Superior temporal gyrus (tissue), 1 donor: ENCODE data around the gene JAM3.

Experiments used
- DNase-seq: peaks from one replicate; pipeline ENCODE4 v3.0.0-alpha.2; 2016; ENCODE audit errors: extremely low spot score

The JAM3 gene

DNA sequence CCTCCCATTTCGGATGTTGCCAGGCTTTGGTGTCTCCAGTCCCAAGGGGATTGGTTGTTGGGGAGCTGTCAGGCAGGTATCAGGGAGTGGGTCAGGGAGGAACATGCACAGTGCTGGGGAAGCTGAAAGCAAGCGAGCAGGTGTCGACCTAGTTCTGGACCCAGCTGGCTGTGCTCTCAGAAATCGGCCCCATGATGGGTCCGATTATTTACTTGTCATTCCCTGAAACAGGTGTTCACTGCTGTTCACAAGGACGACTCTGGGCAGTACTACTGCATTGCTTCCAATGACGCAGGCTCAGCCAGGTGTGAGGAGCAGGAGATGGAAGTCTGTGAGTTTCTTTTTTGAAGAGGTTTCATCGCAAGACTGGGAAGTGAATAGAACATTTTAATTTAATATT is 76.8 kb downstream of the JAM3 start:
- DNase-seq = no peak

DNA sequence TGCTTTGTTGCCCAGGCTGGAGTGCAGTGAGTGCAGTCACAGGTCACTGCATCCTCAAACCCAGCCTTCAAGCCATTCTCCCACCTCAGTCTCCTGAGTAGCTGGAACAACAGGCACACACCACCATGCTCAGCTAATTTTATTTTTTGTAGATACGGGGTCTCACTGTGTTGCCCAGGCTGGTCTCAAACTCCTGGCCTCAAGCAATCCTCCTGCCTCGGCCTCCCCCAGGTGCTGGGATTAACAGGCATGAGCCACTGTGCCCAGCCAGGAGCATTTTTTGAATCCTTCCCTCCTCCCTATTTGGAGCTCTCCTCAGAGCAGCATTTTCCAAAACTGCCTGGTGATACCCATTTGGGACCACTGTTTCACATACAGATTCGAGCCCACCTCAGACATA is 77.7 kb downstream of the JAM3 start:
- DNase-seq = no peak

DNA sequence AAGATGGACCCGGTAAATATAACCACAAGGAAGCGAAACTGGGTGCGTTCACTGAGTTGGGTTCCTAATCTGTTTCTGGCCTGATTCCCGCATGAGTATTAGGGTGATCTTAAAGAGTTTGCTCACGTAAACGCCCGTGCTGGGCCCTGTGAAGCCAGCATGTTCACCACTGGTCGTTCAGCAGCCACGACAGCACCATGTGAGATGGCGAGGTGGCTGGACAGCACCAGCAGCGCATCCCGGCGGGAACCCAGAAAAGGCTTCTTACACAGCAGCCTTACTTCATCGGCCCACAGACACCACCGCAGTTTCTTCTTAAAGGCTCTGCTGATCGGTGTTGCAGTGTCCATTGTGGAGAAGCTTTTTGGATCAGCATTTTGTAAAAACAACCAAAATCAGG is 80.5 kb downstream of the JAM3 start:
- DNase-seq = no peak

DNA sequence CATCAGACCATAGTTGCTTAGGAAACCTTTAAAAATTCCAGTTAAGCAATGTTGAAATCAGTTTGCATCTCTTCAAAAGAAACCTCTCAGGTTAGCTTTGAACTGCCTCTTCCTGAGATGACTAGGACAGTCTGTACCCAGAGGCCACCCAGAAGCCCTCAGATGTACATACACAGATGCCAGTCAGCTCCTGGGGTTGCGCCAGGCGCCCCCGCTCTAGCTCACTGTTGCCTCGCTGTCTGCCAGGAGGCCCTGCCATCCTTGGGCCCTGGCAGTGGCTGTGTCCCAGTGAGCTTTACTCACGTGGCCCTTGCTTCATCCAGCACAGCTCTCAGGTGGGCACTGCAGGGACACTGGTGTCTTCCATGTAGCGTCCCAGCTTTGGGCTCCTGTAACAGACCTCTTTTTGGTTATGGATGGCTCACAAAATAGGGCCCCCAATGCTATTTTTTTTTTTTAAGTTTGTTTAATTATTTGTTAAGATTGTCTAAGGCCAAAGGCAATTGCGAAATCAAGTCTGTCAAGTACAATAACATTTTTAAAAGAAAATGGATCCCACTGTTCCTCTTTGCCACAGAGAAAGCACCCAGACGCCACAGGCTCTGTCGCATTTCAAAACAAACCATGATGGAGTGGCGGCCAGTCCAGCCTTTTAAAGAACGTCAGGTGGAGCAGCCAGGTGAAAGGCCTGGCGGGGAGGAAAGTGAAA is 81.5 kb downstream of the JAM3 start:
- no peak for DNase-seq

DNA sequence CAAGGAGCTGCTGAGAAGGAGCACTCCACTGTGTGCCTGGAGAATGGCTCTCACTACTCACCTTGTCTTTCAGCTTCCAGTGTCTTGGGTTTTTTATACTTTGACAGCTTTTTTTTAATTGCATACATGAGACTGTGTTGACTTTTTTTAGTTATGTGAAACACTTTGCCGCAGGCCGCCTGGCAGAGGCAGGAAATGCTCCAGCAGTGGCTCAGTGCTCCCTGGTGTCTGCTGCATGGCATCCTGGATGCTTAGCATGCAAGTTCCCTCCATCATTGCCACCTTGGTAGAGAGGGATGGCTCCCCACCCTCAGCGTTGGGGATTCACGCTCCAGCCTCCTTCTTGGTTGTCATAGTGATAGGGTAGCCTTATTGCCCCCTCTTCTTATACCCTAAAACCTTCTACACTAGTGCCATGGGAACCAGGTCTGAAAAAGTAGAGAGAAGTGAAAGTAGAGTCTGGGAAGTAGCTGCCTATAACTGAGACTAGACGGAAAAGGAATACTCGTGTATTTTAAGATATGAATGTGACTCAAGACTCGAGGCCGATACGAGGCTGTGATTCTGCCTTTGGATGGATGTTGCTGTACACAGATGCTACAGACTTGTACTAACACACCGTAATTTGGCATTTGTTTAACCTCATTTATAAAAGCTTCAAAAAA is 82.3 kb downstream of the JAM3 start:
- no peak for DNase-seq

DNA sequence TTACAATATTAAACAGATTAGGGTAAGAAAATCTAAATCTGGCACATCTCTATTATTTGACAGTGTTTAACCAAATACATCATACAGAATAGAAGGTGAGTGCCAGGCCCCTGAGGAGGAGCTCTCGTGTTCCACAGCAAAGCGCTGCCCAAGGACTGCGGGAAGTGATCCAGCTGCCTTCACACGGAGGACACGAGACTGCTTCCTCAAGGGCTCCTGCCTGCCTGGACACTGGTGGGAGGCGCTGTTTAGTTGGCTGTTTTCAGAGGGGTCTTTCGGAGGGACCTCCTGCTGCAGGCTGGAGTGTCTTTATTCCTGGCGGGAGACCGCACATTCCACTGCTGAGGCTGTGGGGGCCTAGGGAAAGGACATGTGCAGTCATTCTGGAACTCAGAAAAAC is 83.8 kb downstream of the JAM3 start:
- no peak for DNase-seq

DNA sequence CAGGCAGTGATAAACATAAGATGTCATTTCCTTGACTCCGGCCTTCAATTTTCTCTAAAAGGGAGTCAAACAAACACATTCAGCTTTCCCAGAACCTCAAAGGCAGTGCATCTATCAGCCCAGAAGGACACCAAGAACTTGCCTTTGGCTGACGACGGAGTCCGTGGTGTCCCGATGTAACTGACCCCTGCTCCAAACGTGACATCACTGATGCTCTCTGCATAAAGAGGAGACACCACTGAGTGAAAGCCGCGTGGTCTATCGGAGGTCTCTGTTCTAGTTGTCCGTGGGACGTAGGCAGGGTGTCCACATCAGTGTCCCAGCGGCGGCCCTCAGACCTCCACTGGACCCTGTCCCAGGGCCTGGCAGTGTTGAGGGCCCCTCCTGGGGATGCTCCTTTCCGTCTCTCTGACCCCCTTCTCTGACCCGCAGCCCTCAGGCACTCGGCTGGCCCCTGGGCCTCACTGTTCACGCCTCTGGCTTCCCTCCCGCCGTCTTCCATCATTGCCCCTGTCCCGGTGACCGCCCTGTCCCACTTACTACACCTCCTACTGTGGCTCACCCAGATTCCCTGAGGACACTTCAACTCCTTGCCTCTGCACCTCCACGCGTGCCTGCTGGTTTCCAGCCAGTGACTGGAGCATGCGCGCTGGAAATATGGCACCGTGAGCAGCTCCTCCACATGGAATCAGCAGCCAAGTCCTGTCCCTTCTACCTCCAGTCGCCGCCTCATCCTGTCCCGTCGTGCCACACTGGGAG is 84.5 kb downstream of the JAM3 start:
- no peak for DNase-seq

DNA sequence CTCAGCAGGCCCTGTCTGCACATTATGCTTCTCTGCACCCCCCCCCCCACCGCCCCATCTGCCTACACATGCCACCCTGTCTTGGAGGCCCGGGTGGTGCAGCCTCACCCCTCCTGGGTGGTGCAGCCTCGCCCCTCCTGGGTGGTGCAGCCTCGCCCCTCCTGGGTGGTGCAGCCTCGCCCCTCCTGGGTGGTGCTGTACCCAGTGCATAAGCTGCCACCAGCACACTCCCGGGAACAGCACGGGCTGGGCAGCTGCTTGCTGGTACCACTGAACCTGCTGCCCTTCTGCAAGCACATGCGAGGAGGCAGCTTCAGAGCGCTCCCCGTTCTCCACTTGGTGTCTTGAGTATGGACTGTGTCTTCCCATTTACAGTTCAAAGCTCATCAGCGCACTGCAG is 85.6 kb downstream of the JAM3 start:
- DNase-seq = no peak

DNA sequence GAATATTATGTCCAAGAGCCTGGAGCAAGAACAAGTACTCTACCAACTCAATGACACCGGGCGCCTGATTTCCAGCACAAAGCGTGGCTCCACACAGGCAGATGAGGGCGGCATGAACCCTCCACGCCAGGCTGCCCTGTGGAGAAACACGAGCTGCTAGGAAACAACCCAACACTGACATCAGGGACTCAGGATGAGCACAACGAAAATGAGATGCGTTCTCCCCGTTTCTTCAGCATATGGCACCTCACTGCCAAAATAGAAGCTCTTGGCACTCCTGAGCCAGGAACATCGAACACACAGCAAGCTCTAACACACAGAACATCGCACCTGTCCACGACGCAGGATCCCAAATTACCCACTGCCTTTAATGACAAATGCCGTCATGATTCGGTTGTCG is 86.6 kb downstream of the JAM3 start:
- DNase-seq = no peak

DNA sequence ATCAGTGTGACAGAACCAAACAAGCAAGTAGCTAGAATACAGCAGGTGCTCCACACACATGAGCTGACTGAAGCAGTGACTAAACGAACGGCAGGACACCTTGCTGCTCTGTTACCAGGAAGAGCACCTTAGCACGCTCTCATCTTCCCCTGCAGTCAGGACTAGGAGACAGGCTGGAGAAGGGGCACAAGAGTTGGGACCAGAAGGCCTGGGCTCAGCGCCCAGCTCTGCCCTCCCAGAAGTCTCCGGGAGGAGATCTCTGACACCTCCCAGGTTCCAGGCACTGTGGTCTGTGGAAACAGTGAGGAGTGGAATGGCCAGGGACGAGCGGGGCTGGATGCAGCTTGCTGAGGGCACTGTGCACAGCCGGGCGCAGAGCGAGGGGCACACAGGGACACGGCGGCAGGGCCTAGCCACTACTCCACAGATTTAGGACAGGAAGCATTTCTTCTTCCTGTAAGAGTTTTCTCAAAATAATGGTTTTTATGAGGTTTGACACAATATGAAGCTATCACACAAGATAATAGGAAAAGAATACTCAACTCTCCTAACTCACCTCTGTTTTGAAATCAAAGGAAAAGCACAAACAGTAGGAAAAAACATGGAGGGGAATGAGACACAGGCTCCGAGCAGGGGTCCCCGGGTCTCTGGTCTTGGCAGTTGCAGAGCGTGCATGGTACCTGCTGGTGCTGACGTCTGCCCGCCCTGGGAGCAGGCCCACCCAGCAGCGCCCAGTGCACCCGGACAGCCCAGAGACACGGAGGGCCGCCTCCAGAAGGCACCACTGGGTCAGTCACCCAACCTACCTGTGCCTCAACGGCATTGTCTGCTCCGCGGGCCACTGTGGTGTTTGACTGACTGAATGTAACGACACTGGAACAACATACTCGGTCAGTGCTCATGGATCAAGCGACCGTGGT is 87.3 kb downstream of the JAM3 start:
- DNase-seq = no peak

DNA sequence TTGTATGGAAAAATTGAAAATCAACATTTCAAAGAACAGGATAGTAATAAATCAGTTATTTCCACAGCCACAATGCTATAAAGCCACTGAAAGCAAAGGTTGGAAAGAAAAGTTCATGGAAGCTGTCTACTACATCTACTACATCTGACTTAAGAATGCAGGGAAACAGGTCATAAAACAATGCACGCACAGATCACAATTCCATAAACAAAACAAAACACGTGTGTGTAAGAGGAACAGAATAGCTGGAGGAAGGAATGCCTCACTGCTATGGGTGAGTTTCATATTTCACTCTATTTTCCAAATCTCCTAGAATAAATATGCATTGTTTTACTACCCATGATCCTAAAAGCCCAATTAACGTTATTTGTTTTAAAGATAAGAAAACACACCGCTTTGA is 88.6 kb downstream of the JAM3 start:
- no peak for DNase-seq

DNA sequence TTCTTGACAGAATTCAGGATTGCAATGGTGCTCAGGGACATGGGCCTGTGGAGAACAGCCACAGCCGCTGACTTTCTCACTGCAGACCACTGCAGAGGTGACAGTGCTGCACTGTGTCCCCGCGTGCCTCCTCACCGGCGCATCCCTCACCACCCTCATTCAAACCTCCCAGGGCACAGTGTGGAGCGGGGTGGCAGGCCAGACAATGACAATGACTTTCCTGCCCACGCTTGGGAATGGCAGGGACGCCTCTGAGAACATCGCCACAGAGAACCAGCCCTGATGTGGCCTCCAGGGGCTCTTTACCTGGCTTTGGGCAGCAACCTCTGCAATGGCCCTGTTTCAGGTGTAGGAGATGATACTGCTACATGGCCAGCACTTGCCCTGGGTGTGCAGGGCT is 89.2 kb downstream of the JAM3 start:
- DNase-seq = no peak

DNA sequence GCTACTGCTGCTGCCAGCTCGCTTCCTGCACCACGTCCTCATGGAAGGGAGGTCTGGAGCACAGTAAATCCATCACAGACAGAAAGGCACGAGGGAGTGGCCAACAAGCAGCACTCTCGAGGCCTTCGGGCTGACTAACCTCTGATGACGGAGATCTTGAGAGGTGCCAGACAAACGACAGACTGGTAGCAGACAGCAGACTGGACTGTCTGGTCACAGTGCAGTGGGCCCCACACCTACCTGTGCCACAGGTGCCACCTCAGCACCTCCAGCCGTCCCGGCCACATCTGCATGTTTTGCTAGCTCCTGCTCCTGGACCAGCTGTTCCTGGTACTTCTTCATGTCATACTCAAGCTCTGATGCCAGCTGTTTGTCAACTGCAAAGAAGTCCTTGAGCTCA is 90.8 kb downstream of the JAM3 start:
- no peak for DNase-seq

DNA sequence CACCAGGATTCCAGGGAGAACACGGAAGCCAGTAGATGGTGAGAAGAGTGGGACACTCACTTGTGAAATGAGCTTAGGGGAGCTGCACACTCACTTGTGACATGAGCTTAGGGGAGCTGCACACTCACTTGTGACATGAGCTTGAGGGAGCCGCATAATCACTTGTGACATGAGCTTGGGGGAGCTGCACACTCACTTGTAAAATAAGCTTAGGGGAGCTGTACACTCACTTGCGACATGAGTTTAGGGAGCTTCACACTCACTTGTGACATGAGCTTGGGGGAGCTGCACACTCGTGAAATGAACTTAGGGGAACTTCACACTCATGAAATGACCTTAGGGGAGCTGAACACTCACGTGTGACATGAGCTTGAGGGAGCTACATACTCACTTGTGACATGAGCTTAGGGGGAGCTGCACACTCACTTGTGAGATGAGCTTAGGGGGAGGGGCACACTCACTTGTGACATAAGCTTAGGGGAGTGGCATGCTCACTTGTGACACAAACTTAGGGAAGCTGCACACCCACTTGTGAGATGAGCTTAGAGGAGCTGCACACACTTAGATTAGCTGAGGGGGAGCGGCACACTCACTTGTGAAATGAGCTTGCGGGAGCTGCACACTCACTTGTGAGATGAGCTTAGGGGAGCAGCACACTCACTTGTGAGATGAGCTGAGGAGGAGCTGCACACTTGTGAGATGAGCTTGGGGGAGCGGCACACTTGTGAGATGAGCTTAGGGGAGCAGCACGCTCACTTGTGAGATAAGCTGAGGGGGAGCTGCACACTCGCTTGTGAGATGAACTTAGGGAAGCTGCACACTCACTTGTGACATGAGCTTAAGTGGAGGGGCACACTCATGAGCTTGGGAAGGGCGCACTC is 95.9 kb downstream of the JAM3 start:
- no peak for DNase-seq

DNA sequence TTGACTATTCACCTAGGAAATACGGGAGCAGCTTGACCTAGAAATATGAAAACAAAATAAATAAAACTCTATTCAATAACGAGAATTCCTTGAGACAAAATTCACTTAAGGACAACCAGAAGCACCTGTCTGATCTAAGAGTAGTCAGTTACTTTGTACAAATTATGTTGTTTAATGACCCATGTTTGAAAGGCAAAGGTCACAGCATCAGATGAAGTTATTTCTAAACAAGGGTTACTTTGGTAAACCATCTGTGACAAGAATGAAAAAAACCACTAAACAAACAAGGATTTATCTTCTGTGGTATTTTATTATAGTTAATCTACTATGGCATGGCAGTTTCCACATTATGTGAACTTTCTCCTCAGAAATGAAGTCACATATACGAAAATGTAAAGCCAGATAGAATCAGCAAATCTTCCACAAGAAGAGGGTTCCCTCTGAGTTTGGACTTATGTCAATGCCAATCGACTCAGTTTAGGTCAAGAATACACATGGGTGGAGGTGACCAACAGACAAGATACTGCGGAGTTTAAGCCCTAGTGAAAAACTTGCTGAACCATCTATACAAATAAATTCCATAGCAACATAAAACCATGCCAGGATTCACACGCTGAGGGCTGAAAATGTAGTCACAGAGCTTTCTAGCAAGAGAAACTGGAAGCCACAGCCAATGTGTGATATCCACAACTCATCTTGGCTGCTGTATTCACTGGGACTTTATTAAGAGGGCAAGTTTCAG is 101.5 kb downstream of the JAM3 start:
- no peak for DNase-seq

DNA sequence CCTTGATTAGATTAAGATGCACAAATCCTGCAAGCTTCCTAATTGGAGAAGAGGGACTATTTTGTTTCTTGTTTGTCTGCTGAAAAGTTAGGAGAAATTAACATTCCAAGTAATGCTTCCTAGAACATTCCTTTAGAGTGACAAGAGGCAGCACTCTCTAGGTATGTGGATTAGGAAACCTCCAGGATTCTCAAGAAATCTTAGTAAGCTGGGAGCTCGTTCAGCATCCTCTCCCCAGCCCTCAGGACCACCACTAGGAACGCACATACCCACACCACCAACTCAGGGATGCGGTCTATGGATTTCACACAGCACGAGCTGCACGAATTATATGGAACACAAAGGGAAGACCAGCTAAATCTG is 102.0 kb downstream of the JAM3 start:
- no peak for DNase-seq

DNA sequence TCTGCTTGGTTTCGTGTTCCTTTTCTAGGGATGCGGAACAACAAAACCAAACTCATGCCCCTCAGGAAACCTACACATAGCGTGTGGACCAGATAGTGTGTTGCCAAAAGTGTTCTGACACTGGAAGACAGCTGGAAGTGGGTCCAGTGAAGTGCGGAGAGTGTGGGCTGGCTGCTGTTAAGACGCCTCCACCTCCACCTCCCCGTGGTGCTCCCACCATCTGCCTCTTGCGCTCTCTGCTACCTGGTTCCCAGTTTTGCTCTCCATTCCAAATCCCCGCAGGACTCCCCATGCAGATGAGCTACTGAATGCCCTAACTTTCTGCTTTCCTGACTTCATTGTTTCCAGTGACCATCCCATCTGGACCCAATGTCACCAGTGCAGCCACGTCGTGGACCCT is 103.1 kb downstream of the JAM3 start:
- DNase-seq = no peak

DNA sequence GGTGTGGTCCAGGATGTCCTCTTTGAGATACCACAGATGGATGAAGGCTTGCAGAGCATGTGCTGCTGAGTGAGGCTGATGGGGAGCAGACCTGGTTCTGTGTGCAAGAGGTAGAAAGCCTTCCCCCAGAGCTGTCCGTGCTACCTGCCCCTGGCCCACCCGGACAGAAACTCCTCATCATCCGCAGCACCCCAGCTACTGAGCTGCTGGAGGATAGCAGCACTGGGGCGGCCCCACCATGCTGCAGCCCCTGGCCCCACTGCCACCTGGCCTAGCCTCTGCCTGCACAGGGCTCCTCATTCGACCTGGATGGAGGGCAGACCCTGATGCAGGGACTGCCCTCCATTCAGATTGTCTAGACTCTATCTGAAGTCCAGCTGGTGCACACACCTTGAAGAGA is 104.4 kb downstream of the JAM3 start:
- DNase-seq = no peak

DNA sequence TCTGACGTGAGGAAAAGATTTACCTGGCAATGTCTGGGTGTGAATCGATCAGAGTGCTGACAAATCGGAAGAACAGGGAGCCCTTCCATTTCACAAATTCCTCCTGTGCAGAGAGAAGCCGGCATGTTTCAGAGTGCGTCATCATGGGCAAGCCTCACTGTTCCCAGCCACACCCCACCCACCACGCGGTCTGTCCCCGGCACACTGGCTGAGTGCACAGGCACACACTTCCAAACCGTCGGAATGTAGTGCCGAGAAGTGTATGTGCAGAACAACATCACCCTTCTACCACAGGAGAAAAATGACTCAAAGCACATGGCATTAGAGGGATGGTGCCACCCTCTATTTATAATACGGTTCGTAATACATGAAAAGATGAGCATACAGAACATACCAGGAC is 107.4 kb downstream of the JAM3 start:
- peak; percentile 11 for DNase-seq

DNA sequence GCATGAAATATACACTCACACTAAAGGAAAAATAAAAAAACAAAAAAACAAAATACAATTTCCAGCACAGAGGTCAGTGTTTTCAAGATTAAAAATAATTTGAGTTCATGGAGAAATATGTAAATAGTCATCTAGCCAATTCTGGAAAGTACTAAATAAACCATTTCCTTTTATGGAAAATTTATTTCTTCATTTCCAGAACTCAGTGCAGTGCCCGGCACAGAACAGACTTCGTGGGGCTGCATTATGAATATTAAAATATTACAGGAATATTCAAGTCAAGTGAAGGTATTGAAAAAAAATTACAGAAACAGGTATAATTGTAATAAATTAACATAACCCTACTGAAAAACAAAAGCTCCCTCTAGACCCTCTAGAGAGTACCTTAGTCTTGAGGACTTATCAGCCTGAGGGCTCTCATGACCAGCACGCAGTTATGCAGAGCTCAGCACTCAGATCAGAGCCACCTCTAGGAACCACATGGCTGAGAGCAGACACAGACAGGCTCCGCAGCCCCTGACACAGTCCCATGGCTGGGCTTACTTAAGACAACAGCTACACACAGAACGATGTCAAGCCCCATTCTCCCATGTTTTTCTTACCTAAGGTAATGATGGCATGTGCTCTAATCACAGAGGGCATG is 109.3 kb downstream of the JAM3 start:
- DNase-seq = no peak
